Left ventricle myocardium inferior (tissue), 1 donor: ENCODE results near the gene SENP1. TPM values are rescaled to one million over a fixed set of nuclear protein-coding genes. Genes with fewer than 3 reads are reported as not detected.

Experiments used
- DNase-seq: peaks from one replicate; pipeline ENCODE4 v3.0.0-alpha.2; 2020
- H3K27ac ChIP-seq: fragments of 200-600 bp; replicated peaks from 2 replicates; pipeline ENCODE4 v1.8.0; 2021
- H3K27me3 ChIP-seq: fragments of 200-600 bp; 2 replicates; pipeline ENCODE4 v1.8.0; 2021; ENCODE audit warnings: low read depth
- H3K36me3 ChIP-seq: fragments of 200-600 bp; 2 replicates; pipeline ENCODE4 v1.8.0; 2021
- H3K4me1 ChIP-seq: fragments of 200-600 bp; 2 replicates; pipeline ENCODE4 v1.8.0; 2021
- H3K4me3 ChIP-seq: fragments of 200-600 bp; 2 replicates; pipeline ENCODE4 v1.8.0; 2021; ENCODE audit warnings: mild to moderate bottlenecking, moderate library complexity
- H3K9me3 ChIP-seq: fragments of 200-600 bp; replicated peaks from 2 replicates; pipeline ENCODE4 v1.8.0; 2021
- CTCF ChIP-seq: fragments of 200-600 bp; IDR thresholded peaks from 2 replicates; pipeline ENCODE4 v1.8.0; 2021; ENCODE audit warnings: antibody characterized with exemption, mild to moderate bottlenecking, borderline replicate concordance
- intact Hi-C: fragments of 100-400 bp; cut with micrococcal nuclease; formaldehyde crosslinking; loops from one replicate; pipeline ENCODE4 v1.11.0; 2022
- total RNA-seq: library from RNA; stranded (reverse); fragmentation: NEBNext Ultra II Directional; extraction: Animal tissue kit (Norgen Biotek cat#: 25700); gene quantifications from one replicate; pipeline ENCODE4 v1.2.1, GENCODE V29; 2021
- donor health status: DM: no; HTN: yes; CAD: no; lungs with severe emphysema.

Gene SENP1
- total RNA-seq, 1 donor from 2014 or later: 5.3 TPM

GRCh38 chr12:48067250-48067938 is 38.5 kb downstream of the SENP1 start:
- intact Hi-C loops: no loop called here
- H3K4me1 ChIP-seq: no peaks in the 10 kb centered on the region
- no peak overlapping the region for H3K27ac ChIP-seq
- no peaks in the 10 kb centered on the region for H3K9me3 ChIP-seq
- peaks cover 97% of the 10 kb centered on the region for H3K36me3 ChIP-seq
- no peak for TF ChIP-seq CTCF
- no peaks in the 10 kb centered on the region for H3K27me3 ChIP-seq
- H3K4me3 ChIP-seq: no peak overlapping the region
- DNase-seq: no peak

GRCh38 chr12:48065041-48065440 is 40.8 kb downstream of the SENP1 start:
- Histone ChIP-seq H3K4me3 (no peak overlapping the region), H3K36me3 (peaks cover 96% of the 10 kb centered on the region), H3K27me3 (no peaks in the 10 kb centered on the region), H3K27ac (no peak overlapping the region), H3K9me3 (no peaks in the 10 kb centered on the region), H3K4me1 (no peaks in the 10 kb centered on the region)
- no peak for DNase-seq
- intact Hi-C loops: no loop called here
- no peak for TF ChIP-seq CTCF

- no peak for TF ChIP-seq CTCF
- DNase-seq: no peak
- no peaks in the 10 kb centered on the region for H3K4me1 ChIP-seq
- H3K36me3 ChIP-seq: peaks cover 99% of the 10 kb centered on the region
- no peak overlapping the region for H3K4me3 ChIP-seq
- H3K27ac ChIP-seq: no peak overlapping the region
- no peaks in the 10 kb centered on the region for H3K27me3 ChIP-seq
- H3K9me3 ChIP-seq: peaks cover 11% of the 10 kb centered on the region
- intact Hi-C loops: no loop called here
Measured at GRCh38 chr12:48063530-48063929, 42.3 kb downstream of the SENP1 start.

- Histone ChIP-seq H3K4me1 (no peaks in the 10 kb centered on the region), H3K9me3 (peaks cover 14% of the 10 kb centered on the region), H3K27me3 (no peaks in the 10 kb centered on the region), H3K4me3 (no peak overlapping the region), H3K36me3 (peaks cover 91% of the 10 kb centered on the region), H3K27ac (no peak overlapping the region)
- DNase-seq: no peak
- TF ChIP-seq CTCF: no peak
- intact Hi-C loops: no loop called here
Measured at GRCh38 chr12:48061938-48062719, 43.8 kb downstream of the SENP1 start.

- Histone ChIP-seq H3K9me3 (peaks cover 14% of the 10 kb centered on the region), H3K4me3 (no peak overlapping the region), H3K27ac (no peak overlapping the region), H3K4me1 (no peaks in the 10 kb centered on the region), H3K36me3 (peaks cover 75% of the 10 kb centered on the region), H3K27me3 (no peaks in the 10 kb centered on the region)
- no peak for TF ChIP-seq CTCF
- intact Hi-C loops: no loop called here
- no peak for DNase-seq
Measured at GRCh38 chr12:48060474-48060873, 45.4 kb downstream of the SENP1 start.
